ENCODE results near the gene SEL1L2. TPM values are rescaled to one million over a fixed set of nuclear protein-coding genes. Genes with fewer than 3 reads are reported as not detected.

The SEL1L2 gene
- total RNA-seq, 2 donors from 2014 or later: not detected

GRCh38 chr20:13841206-13841605 is 149.2 kb downstream of the SEL1L2 start:
- WGBS, 2 experiments (ENCODE audit: insufficient coverage in 1 of 2, insufficient read length in 1 of 2): 92 to 93% methylated on average over 2 to 3 of the region's 3 CpGs
- peaks cover 99% of the 10 kb centered on the region for H3K27me3 Mint-ChIP-seq (ENCODE audit: insufficient read depth)
- H3K4me3 Mint-ChIP-seq: no peak overlapping the region
- no peaks in the 10 kb centered on the region for H3K9me3 Mint-ChIP-seq
- H3K27me3 ChIP-seq (ENCODE audit: control insufficient read depth, insufficient read depth, low read length, poor library complexity, severe bottlenecking): peaks cover 100% of the 10 kb centered on the region
- no peaks in the 10 kb centered on the region for H3K9me3 ChIP-seq (ENCODE audit: control insufficient read depth, low read length)
- H3K4me3 ChIP-seq (ENCODE audit: low read length): no peak overlapping the region
- H3K9ac ChIP-seq (ENCODE audit: extremely low read depth, low read length, poor library complexity, severe bottlenecking): no peak overlapping the region
- no peak overlapping the region for H3K27ac Mint-ChIP-seq
- no peak for DNase-seq
- H3K27ac ChIP-seq (ENCODE audit: low read depth, low read length): no peak overlapping the region
- no peaks in the 10 kb centered on the region for H3K36me3 Mint-ChIP-seq (ENCODE audit: low read depth)
- no peaks in the 10 kb centered on the region for H3K36me3 ChIP-seq (ENCODE audit: control insufficient read depth, insufficient read depth, low read length)
- no peaks in the 10 kb centered on the region for H3K4me1 ChIP-seq (ENCODE audit: control insufficient read depth, insufficient read depth, low read length)
- no peak for TF ChIP-seq CTCF (conservative IDR thresholded peaks at IDR 0.05)
- H3K4me1 Mint-ChIP-seq: peaks cover 8% of the 10 kb centered on the region

GRCh38 chr20:13840093-13840465 is 150.3 kb downstream of the SEL1L2 start:
- peaks cover 100% of the 10 kb centered on the region for H3K27me3 Mint-ChIP-seq (ENCODE audit: insufficient read depth)
- H3K4me3 ChIP-seq (ENCODE audit: low read length): no peak overlapping the region
- H3K9me3 ChIP-seq (ENCODE audit: control insufficient read depth, low read length): no peaks in the 10 kb centered on the region
- H3K27ac ChIP-seq (ENCODE audit: low read depth, low read length): no peak overlapping the region
- peaks cover 100% of the 10 kb centered on the region for H3K27me3 ChIP-seq (ENCODE audit: control insufficient read depth, insufficient read depth, low read length, poor library complexity, severe bottlenecking)
- H3K4me1 Mint-ChIP-seq: peaks cover 8% of the 10 kb centered on the region
- H3K4me1 ChIP-seq (ENCODE audit: control insufficient read depth, insufficient read depth, low read length): no peaks in the 10 kb centered on the region
- WGBS, 2 experiments (ENCODE audit: insufficient coverage in 1 of 2, insufficient read length in 1 of 2): 91 to 94% methylated on average over 3 to 4 of the region's 4 CpGs
- H3K36me3 ChIP-seq (ENCODE audit: control insufficient read depth, insufficient read depth, low read length): no peaks in the 10 kb centered on the region
- no peaks in the 10 kb centered on the region for H3K36me3 Mint-ChIP-seq (ENCODE audit: low read depth)
- TF ChIP-seq CTCF (conservative IDR thresholded peaks at IDR 0.05): no peak
- H3K4me3 Mint-ChIP-seq: no peak overlapping the region
- no peak overlapping the region for H3K9ac ChIP-seq (ENCODE audit: extremely low read depth, low read length, poor library complexity, severe bottlenecking)
- DNase-seq: no peak
- H3K27ac Mint-ChIP-seq: no peak overlapping the region
- no peaks in the 10 kb centered on the region for H3K9me3 Mint-ChIP-seq

GRCh38 chr20:13839421-13840092 is 150.9 kb downstream of the SEL1L2 start:
- Mint-ChIP-seq H3K9me3 (no peaks in the 10 kb centered on the region), H3K27me3 (ENCODE audit: insufficient read depth) (peaks cover 98% of the 10 kb centered on the region), H3K4me3 (no peak overlapping the region), H3K36me3 (ENCODE audit: low read depth) (no peaks in the 10 kb centered on the region), H3K4me1 (peaks cover 8% of the 10 kb centered on the region), H3K27ac (no peak overlapping the region)
- peaks cover 100% of the 10 kb centered on the region for H3K27me3 ChIP-seq (ENCODE audit: control insufficient read depth, insufficient read depth, low read length, poor library complexity, severe bottlenecking)
- 77 to 80% methylated on average over 3 to 4 of the region's 4 CpGs for WGBS, 2 experiments (ENCODE audit: insufficient coverage in 1 of 2, insufficient read length in 1 of 2)
- H3K27ac ChIP-seq (ENCODE audit: low read depth, low read length): no peak overlapping the region
- no peaks in the 10 kb centered on the region for H3K4me1 ChIP-seq (ENCODE audit: control insufficient read depth, insufficient read depth, low read length)
- no peak for DNase-seq
- H3K36me3 ChIP-seq (ENCODE audit: control insufficient read depth, insufficient read depth, low read length): no peaks in the 10 kb centered on the region
- no peak for TF ChIP-seq CTCF (conservative IDR thresholded peaks at IDR 0.05)
- no peaks in the 10 kb centered on the region for H3K9me3 ChIP-seq (ENCODE audit: control insufficient read depth, low read length)
- no peak overlapping the region for H3K9ac ChIP-seq (ENCODE audit: extremely low read depth, low read length, poor library complexity, severe bottlenecking)
- no peak overlapping the region for H3K4me3 ChIP-seq (ENCODE audit: low read length)
